Epithelial cell of alveolus of lung (primary cell): ENCODE data around the gene RBM25. TPM values are rescaled to one million over a fixed set of nuclear protein-coding genes. Genes with fewer than 3 reads are reported as not detected.

ENCODE experiments used
- total RNA-seq: library from RNA; depleted of rRNA; stranded (reverse); fragments of >200 nt; gene quantifications from 2 replicates; pipeline ENCODE4 v1.2.1, GENCODE V29; 2015

Gene RBM25
- 11.5 and 22.8 TPM in 2 replicates for total RNA-seq

GRCh38 chr14:73058224-73058921, at the start of gene RBM25:
RBM25 (plus strand) TSS chr14:73058534; CDS start chr14:73071642, 13,108 bp downstream.

GRCh38 chr14:73026845-73027542, 31.3 kb upstream of the RBM25 start, which contains the start of gene ZFYVE1:
ZFYVE1 (minus strand) TSS chr14:73027106; CDS start chr14:73024508, 2,598 bp downstream.

DNA sequence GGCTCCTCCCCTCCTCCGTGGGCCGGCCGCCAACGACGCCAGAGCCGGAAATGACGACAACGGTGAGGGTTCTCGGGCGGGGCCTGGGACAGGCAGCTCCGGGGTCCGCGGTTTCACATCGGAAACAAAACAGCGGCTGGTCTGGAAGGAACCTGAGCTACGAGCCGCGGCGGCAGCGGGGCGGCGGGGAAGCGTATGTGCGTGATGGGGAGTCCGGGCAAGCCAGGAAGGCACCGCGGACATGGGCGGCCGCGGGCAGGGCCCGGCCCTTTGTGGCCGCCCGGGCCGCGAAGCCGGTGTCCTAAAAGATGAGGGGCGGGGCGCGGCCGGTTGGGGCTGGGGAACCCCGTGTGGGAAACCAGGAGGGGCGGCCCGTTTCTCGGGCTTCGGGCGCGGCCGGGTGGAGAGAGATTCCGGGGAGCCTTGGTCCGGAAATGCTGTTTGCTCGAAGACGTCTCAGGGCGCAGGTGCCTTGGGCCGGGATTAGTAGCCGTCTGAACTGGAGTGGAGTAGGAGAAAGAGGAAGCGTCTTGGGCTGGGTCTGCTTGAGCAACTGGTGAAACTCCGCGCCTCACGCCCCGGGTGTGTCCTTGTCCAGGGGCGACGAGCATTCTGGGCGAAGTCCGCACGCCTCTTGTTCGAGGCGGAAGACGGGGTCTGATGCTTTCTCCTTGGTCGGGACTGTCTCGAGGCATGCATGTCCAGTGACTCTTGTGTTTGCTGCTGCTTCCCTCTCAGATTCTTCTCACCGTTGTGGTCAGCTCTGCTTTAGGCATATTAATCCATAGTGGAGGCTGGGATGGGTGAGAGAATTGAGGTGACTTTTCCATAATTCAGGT, 78.3 kb downstream of the RBM25 start, which contains the start of gene PSEN1:
Gene PSEN1 (plus strand): TSS at position 121 of the 839 bp plus-strand sequence. CDS start 11,513 bp downstream, outside the sequence.

Other genes with a start within 250 kb of the RBM25 start
- gene DPF3, start 164.4 kb upstream of the RBM25 start, total RNA-seq: 1.2 and 4.5 TPM in 2 replicates
- 8.8 and 26.1 TPM in 2 replicates for gene DCAF4, start 132.1 kb upstream of the RBM25 start, total RNA-seq
- 12.3 and 26.7 TPM in 2 replicates for gene ZFYVE1, start 31.4 kb upstream of the RBM25 start, total RNA-seq
- gene PSEN1, start 78.0 kb downstream of the RBM25 start, total RNA-seq: 34.4 and 47.3 TPM in 2 replicates
- 5.7 and 8.0 TPM in 2 replicates for gene PAPLN, start 179.0 kb downstream of the RBM25 start, total RNA-seq